Vagina (tissue), 2 donors: Measurements from ENCODE around the gene TRIB2. TPM values are rescaled to one million over a fixed set of nuclear protein-coding genes. Genes with fewer than 3 reads are reported as not detected.
A peak's percentile ranks its signal among the peaks of the same experiment; 100 is the strongest.

Source experiments
- DNase-seq, 2 donors: peaks; one replicate each; pipeline ENCODE4 v3.0.0-alpha.2; 2017; ENCODE audit errors: extremely low spot score in 2 of 2
- H3K27ac ChIP-seq: fragments of 200-600 bp; sonication (generic); one replicate; pipeline ENCODE4 v1.5.1; 2019
- H3K27me3 ChIP-seq: fragments of 200-600 bp; sonication (generic); one replicate; pipeline ENCODE4 v1.5.1; 2019
- H3K36me3 ChIP-seq, 2 donors: fragments of 200-600 bp; sonication (generic); one replicate each; pipeline ENCODE4 v1.5.1; 2017 to 2019
- H3K4me1 ChIP-seq: fragments of 200-600 bp; sonication (generic); one replicate; pipeline ENCODE4 v1.5.1; 2019
- H3K4me3 ChIP-seq, 2 donors: fragments of 200-600 bp; sonication (generic); 1 replicate in 1 of 2; 2 replicates in 1 of 2; pipeline ENCODE4 v1.5.1; 2016 to 2019
- H3K9me3 ChIP-seq: fragments of 200-600 bp; sonication (generic); one replicate; pipeline ENCODE4 v1.5.1; 2019
- POLR2A ChIP-seq, 2 donors: fragments of 450-650 bp; IDR thresholded peaks; one replicate each; pipeline ENCODE4 v1.6.1; 2017; ENCODE audit warnings: antibody characterized with exemption in 2 of 2, mild to moderate bottlenecking in 2 of 2, moderate library complexity in 2 of 2
- POLR2AphosphoS5 ChIP-seq, 2 donors: sonication (generic); formaldehyde crosslinking; IDR thresholded peaks; one replicate each; pipeline ENCODE4 v1.9.0; 2017; ENCODE audit warnings: antibody characterized with exemption in 2 of 2, mild to moderate bottlenecking in 2 of 2, low read depth in 1 of 2; ENCODE audit not compliant: insufficient read depth in 1 of 2
- intact Hi-C: fragments of 100-400 bp; cut with DNase I; formaldehyde crosslinking; loops from one replicate; pipeline ENCODE4 v1.15.1; 2023
- total RNA-seq: library from RNA; depleted of rRNA; stranded (reverse); fragments of >200 nt; gene quantifications from one replicate; pipeline ENCODE4 v1.2.3, GENCODE V29; 2016
- TF ChIP-seq, protein P1 (sequence below), 3 experiments: fragments of 450-650 bp in 2 of 3; fragments of 200-600 bp in 1 of 3; sonication (generic) in 1 of 3; IDR thresholded peaks; one replicate each; pipeline ENCODE4 v1.5.1; 2017 to 2019; ENCODE audit warnings: antibody characterized with exemption in 3 of 3, mild to moderate bottlenecking in 2 of 3, moderate library complexity in 2 of 3

Gene TRIB2
- 64.8 TPM for total RNA-seq

DNA sequence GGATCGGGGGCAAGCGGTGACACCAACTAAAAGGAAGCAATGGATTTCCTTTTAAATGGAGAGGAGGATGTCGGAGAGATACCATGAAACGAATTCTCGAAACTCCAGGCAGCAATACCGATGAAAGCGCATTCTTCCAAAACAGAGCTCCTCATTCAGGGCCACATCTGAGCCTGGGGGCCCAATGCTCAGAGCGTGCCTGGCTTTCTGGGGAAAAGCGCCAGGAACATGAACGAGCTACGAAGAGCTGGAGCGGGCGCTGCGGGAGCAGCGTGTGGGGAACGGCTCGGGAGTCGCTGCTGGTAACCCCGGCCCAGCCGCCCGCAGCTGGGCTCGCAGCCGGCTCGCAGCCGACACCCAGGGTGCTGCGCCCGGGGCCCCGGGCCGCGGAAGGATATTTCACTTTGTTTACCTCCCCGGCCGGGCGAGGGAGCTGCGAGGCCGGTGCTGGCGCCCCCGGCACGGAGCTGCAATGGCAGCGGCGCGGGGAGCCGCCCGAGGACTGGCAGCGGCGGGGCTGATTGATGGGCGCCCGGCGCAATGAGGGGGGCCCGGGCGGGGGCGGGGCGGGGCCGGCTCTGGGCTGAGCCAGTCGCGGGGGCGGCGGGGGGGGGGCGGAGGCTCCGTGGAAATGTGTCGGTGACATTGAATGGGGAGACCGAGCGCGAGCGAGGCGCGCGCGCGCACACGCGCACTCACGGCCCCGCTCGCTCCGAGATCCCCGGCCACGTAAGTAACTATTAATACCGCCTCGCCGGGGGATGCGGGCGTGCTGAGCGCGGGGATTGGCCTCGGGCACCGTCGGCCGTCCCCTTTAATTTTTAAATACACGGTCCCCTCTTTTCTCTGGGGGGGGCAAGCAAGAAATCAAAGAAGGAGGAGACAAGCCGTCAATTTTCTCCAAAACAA is at the start of gene TRIB2:
Gene TRIB2, plus strand, starts transcription at position 655 of the 909 bp plus-strand sequence. CDS start 1,372 bp downstream, outside the sequence.
- Histone ChIP-seq H3K9me3 (no peaks in the 10 kb centered on the region), H3K4me3 (peak within 1 kb of the TSS; percentile 73 to 75), H3K36me3 (no peaks in the 10 kb centered on the region), H3K27ac (peak within 1 kb of the TSS; percentile 81), H3K4me1 (peaks cover 36% of the 10 kb centered on the region), H3K27me3 (no peaks in the 10 kb centered on the region)
- TF ChIP-seq POLR2AphosphoS5 (IDR thresholded peaks at IDR 0.05; ENCODE audit: insufficient read depth in 1 of 2, low read depth in 1 of 2) (peak in 1 of 2 donors; percentile 77), POLR2A (IDR thresholded peaks at IDR 0.05) (peak in 1 of 2 donors; percentile 41)
- TF ChIP-seq, protein P1, sequence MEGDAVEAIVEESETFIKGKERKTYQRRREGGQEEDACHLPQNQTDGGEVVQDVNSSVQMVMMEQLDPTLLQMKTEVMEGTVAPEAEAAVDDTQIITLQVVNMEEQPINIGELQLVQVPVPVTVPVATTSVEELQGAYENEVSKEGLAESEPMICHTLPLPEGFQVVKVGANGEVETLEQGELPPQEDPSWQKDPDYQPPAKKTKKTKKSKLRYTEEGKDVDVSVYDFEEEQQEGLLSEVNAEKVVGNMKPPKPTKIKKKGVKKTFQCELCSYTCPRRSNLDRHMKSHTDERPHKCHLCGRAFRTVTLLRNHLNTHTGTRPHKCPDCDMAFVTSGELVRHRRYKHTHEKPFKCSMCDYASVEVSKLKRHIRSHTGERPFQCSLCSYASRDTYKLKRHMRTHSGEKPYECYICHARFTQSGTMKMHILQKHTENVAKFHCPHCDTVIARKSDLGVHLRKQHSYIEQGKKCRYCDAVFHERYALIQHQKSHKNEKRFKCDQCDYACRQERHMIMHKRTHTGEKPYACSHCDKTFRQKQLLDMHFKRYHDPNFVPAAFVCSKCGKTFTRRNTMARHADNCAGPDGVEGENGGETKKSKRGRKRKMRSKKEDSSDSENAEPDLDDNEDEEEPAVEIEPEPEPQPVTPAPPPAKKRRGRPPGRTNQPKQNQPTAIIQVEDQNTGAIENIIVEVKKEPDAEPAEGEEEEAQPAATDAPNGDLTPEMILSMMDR (IDR thresholded peaks at IDR 0.05): no peak
- DNase-seq: no peak
- intact Hi-C loops: loop anchor here (5.0 to 10.0 kb wide), 4 partner anchors 101 to 852 kb away; no protein-coding TSS in a partner anchor

GRCh38 chr2:12669036-12669435 is 47.7 kb upstream of the TRIB2 start:
- Histone ChIP-seq H3K36me3 (no peaks in the 10 kb centered on the region), H3K4me3 (no peak overlapping the region), H3K27ac (no peak overlapping the region), H3K27me3 (no peaks in the 10 kb centered on the region), H3K4me1 (no peaks in the 10 kb centered on the region), H3K9me3 (no peaks in the 10 kb centered on the region)
- no peak for DNase-seq
- intact Hi-C loops: no loop called here
- no peak for TF ChIP-seq POLR2A (IDR thresholded peaks at IDR 0.05)

GRCh38 chr2:12672711-12673315 is 43.9 kb upstream of the TRIB2 start:
- no peak overlapping the region for H3K27ac ChIP-seq
- TF ChIP-seq POLR2A (IDR thresholded peaks at IDR 0.05): no peak
- TF ChIP-seq POLR2AphosphoS5 (IDR thresholded peaks at IDR 0.05; ENCODE audit: insufficient read depth in 1 of 2, low read depth in 1 of 2): no peak
- TF ChIP-seq, protein P1 (IDR thresholded peaks at IDR 0.05): no peak
- no peaks in the 10 kb centered on the region for H3K27me3 ChIP-seq
- H3K4me1 ChIP-seq: no peaks in the 10 kb centered on the region
- intact Hi-C loops: no loop called here
- no peak for DNase-seq
- no peak overlapping the region for H3K4me3 ChIP-seq
- no peaks in the 10 kb centered on the region for H3K9me3 ChIP-seq
- H3K36me3 ChIP-seq: no peaks in the 10 kb centered on the region

DNA sequence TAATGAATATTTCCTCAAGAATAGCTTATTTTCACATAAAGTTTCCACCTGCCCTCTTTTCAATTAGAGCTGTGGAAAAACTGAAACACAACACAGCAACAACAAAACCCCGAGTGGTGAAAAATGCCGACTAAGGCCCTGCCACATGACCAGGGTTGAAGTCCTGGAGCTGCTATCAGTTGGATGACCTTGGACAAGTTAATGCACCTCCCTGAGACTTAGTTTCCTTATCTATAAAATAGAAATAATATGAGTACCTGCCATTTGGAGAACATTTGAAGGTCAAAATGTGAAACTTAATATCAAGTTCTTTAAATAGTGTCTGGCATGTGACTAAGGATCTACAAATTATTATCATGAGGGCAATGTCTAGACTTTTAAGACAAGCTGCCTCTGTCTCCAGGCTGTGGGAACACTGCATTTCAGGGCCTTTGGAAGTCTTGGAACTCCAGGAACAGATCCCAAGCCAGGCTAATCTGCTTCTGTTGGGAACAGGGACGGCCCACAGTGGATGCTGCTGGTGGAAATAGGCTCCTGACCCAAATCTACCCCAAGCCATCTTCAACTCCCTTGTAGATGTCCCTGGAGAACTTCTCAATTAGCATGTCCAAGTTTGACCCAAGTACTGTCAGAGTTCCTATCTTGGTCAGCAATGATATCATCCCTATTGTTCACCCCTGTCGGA is 42.0 kb upstream of the TRIB2 start:
- no peak for TF ChIP-seq POLR2A (IDR thresholded peaks at IDR 0.05)
- intact Hi-C loops: no loop called here
- H3K4me1 ChIP-seq: no peaks in the 10 kb centered on the region
- H3K9me3 ChIP-seq: no peaks in the 10 kb centered on the region
- no peak overlapping the region for H3K4me3 ChIP-seq
- no peaks in the 10 kb centered on the region for H3K36me3 ChIP-seq
- no peaks in the 10 kb centered on the region for H3K27me3 ChIP-seq
- H3K27ac ChIP-seq: no peak overlapping the region
- DNase-seq: no peak

DNA sequence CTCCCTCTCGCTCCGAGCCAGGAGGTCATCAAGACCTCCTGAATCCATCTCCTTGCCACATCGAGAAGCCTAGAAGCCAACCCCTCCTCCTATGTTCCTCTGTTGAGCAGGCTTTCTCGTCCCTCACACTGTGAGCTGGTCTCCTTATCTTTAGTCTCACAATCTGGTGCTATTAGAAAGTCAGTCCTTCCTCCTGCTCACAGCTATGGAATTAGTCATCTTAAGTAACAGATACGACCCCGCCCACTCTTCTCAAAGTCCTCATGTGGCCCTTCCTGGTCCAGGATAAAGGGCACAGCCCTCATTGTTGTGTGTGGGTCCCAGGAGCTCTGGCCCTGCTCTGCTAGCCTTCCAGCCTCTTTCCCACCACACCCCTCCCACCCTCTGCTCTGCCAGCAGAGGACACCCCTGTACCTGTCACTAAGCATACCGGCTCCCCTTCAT is 41.4 kb upstream of the TRIB2 start:
- H3K9me3 ChIP-seq: no peaks in the 10 kb centered on the region
- H3K4me3 ChIP-seq: no peak overlapping the region
- intact Hi-C loops: no loop called here
- H3K4me1 ChIP-seq: no peaks in the 10 kb centered on the region
- no peaks in the 10 kb centered on the region for H3K27me3 ChIP-seq
- TF ChIP-seq POLR2AphosphoS5 (IDR thresholded peaks at IDR 0.05; ENCODE audit: insufficient read depth in 1 of 2, low read depth in 1 of 2): no peak
- TF ChIP-seq, protein P1 (IDR thresholded peaks at IDR 0.05): no peak
- no peak for TF ChIP-seq POLR2A (IDR thresholded peaks at IDR 0.05)
- no peak overlapping the region for H3K27ac ChIP-seq
- DNase-seq: no peak
- H3K36me3 ChIP-seq: no peaks in the 10 kb centered on the region
